GM23338 (cell line): ENCODE measurements around the gene PRPF18. TPM values are rescaled to one million over a fixed set of nuclear protein-coding genes. Genes with fewer than 3 reads are reported as not detected.

Source experiments
- ATAC-seq: fragments of 200-7000 bp; cut with Tn5 transposase; 3 replicates; pipeline ENCODE4 v1.9.1; 2020
- DNase-seq: peaks from one replicate; pipeline ENCODE4 v3.0.0-alpha.2; 2015; ENCODE audit warnings: low spot score
- H2AFZ ChIP-seq: fragments of 200-600 bp; sonication (generic); 2 replicates; pipeline ENCODE4 v1.8.0; 2016; ENCODE audit warnings: antibody characterized with exemption, mild to moderate bottlenecking, moderate library complexity
- H3F3A ChIP-seq: fragments of 200-600 bp; sonication (generic); replicated peaks from 2 replicates; pipeline ENCODE4 v1.8.0; 2017; ENCODE audit warnings: antibody characterized with exemption, mixed run types, low read depth
- H3K27ac ChIP-seq: fragments of 200-600 bp; sonication (generic); 2 replicates; pipeline ENCODE4 v1.6.1; 2016; ENCODE audit warnings: low read depth
- H3K27me3 ChIP-seq: fragments of 200-600 bp; sonication (generic); 2 replicates; pipeline ENCODE4 v1.8.0; 2016; ENCODE audit warnings: mild to moderate bottlenecking, mixed run types, moderate library complexity; ENCODE audit not compliant: insufficient read depth
- H3K36me3 ChIP-seq: fragments of 200-600 bp; sonication (generic); 2 replicates; pipeline ENCODE4 v1.8.0; 2016; ENCODE audit warnings: mild to moderate bottlenecking; ENCODE audit not compliant: insufficient read depth
- H3K4me1 ChIP-seq: fragments of 200-600 bp; sonication (generic); 2 replicates; pipeline ENCODE4 v1.8.0; 2016; ENCODE audit warnings: mild to moderate bottlenecking, moderate library complexity; ENCODE audit not compliant: insufficient read depth
- H3K4me2 ChIP-seq: fragments of 200-600 bp; sonication (generic); 2 replicates; pipeline ENCODE4 v1.7.1; 2017; ENCODE audit warnings: mixed run types
- H3K4me3 ChIP-seq: fragments of 200-600 bp; sonication (generic); 2 replicates; pipeline ENCODE4 v1.6.1; 2016; ENCODE audit warnings: mixed run types
- H3K79me2 ChIP-seq: fragments of 200-600 bp; sonication (generic); replicated peaks from 2 replicates; pipeline ENCODE4 v1.8.0; 2017; ENCODE audit warnings: mild to moderate bottlenecking; ENCODE audit not compliant: insufficient read depth
- H3K9me2 ChIP-seq: fragments of 200-600 bp; sonication (generic); 2 replicates; pipeline ENCODE4 v1.8.0; 2017; ENCODE audit not compliant: insufficient read depth
- H4K20me1 ChIP-seq: fragments of 200-600 bp; sonication (generic); replicated peaks from 2 replicates; pipeline ENCODE4 v1.8.0; 2017; ENCODE audit warnings: mild to moderate bottlenecking; ENCODE audit not compliant: insufficient read depth
- H3K27ac Mint-ChIP-seq: 2 replicates; pipeline ENCODE4 v1.8.0; 2020; ENCODE audit warnings: inconsistent platforms, mild to moderate bottlenecking, moderate library complexity, mixed read lengths
- H3K27me3 Mint-ChIP-seq: 3 replicates; pipeline ENCODE4 v1.8.0; 2022; ENCODE audit warnings: low read depth, mild to moderate bottlenecking, moderate library complexity, mixed read lengths, inconsistent platforms; ENCODE audit not compliant: insufficient read depth, poor library complexity
- H3K36me3 Mint-ChIP-seq: 3 replicates; pipeline ENCODE4 v1.8.0; 2021; ENCODE audit warnings: low read depth, mild to moderate bottlenecking, inconsistent platforms, moderate library complexity, mixed read lengths
- H3K4me1 Mint-ChIP-seq: 3 replicates; pipeline ENCODE4 v1.8.0; 2020; ENCODE audit warnings: mild to moderate bottlenecking, inconsistent platforms, mixed read lengths
- H3K4me3 Mint-ChIP-seq: 3 replicates; pipeline ENCODE4 v1.8.0; 2021; ENCODE audit warnings: moderate library complexity, mild to moderate bottlenecking, inconsistent platforms, mixed read lengths
- H3K9me3 Mint-ChIP-seq: 3 replicates; pipeline ENCODE4 v1.8.0; 2020; ENCODE audit warnings: moderate library complexity, mild to moderate bottlenecking, inconsistent platforms, mixed read lengths
- CREB1 ChIP-seq: fragments of 250-450 bp; sonication (Bioruptor Pico); IDR thresholded peaks from 2 replicates; pipeline ENCODE4 v1.5.0; 2020; ENCODE audit warnings: low read depth, mild to moderate bottlenecking, moderate library complexity
- EZH2 ChIP-seq: fragments of 200-600 bp; sonication (generic); IDR thresholded peaks from one replicate; pipeline ENCODE4 v1.8.0; 2017; ENCODE audit warnings: antibody characterized with exemption, mild to moderate bottlenecking, low read depth; ENCODE audit not compliant: unreplicated experiment
- EZH2phosphoT487 ChIP-seq: fragments of 200-600 bp; sonication (generic); IDR thresholded peaks from one replicate; pipeline ENCODE4 v1.8.1; 2018; ENCODE audit warnings: antibody characterized with exemption; ENCODE audit not compliant: unreplicated experiment
- JUNB ChIP-seq: IDR thresholded peaks from one replicate; pipeline ENCODE4 v1.6.1; 2016; ENCODE audit warnings: antibody characterized with exemption; ENCODE audit not compliant: unreplicated experiment
- NANOG ChIP-seq: IDR thresholded peaks from 2 replicates; pipeline ENCODE4 v1.6.1; 2016; ENCODE audit warnings: antibody characterized with exemption, borderline replicate concordance
- POLR2AphosphoS5 ChIP-seq: IDR thresholded peaks from 2 replicates; pipeline ENCODE4 v1.6.1; 2016; ENCODE audit warnings: antibody characterized with exemption, low read depth
- STAT1 ChIP-seq: IDR thresholded peaks from one replicate; pipeline ENCODE4 v1.6.1; 2016; ENCODE audit warnings: antibody characterized with exemption; ENCODE audit not compliant: unreplicated experiment
- ZNF114 ChIP-seq: fragments of 250-450 bp; sonication (Bioruptor Pico); IDR thresholded peaks from 2 replicates; pipeline ENCODE4 v1.5.0; 2020; ENCODE audit warnings: mild to moderate bottlenecking, moderate library complexity
- ZNF331 ChIP-seq: fragments of 250-450 bp; sonication (Bioruptor Pico); IDR thresholded peaks from 2 replicates; pipeline ENCODE4 v1.5.0; 2020; ENCODE audit warnings: low read depth, mild to moderate bottlenecking, moderate library complexity
- polyA plus RNA-seq: library from polyadenylated mRNA; unstranded; fragments of >200 nt; fragmentation: Nextera tagmentation; extraction: Ambion mirVana; gene quantifications from 2 replicates; pipeline ENCODE4 v1.2.1, GENCODE V29; 2016
- total RNA-seq: library from RNA; depleted of rRNA; stranded (reverse); fragments of >200 nt; shearing (Covaris generic); gene quantifications from 2 replicates; pipeline ENCODE4 v1.2.3, GENCODE V29; 2014
- TF ChIP-seq, protein P1 (sequence below): fragments of 250-450 bp; sonication (Bioruptor Pico); IDR thresholded peaks from 2 replicates; pipeline ENCODE4 v1.5.0; 2020; ENCODE audit warnings: mild to moderate bottlenecking, moderate library complexity
- TF ChIP-seq, protein P2 (sequence below): IDR thresholded peaks from 2 replicates; pipeline ENCODE4 v1.6.1; 2016; ENCODE audit warnings: antibody characterized with exemption
- TF ChIP-seq, protein P3 (sequence below), 2 experiments: fragments of 200-600 bp in 1 of 2; sonication (generic) in 1 of 2; conservative IDR thresholded peaks; 2 replicates each; pipeline versions ENCODE4 v1.5.1 to v1.6.1; 2016 to 2017; ENCODE audit warnings: antibody characterized with exemption in 2 of 2, low read depth in 2 of 2, mild to moderate bottlenecking in 2 of 2, moderate library complexity in 1 of 2
- TF ChIP-seq, protein P4 (sequence below): IDR thresholded peaks from one replicate; pipeline ENCODE4 v1.6.1; 2018; ENCODE audit warnings: antibody characterized with exemption; ENCODE audit not compliant: unreplicated experiment

The PRPF18 gene
- total and polyA plus RNA-seq, 2 experiments from 2014 or later: 15.1 to 17.2 TPM

DNA sequence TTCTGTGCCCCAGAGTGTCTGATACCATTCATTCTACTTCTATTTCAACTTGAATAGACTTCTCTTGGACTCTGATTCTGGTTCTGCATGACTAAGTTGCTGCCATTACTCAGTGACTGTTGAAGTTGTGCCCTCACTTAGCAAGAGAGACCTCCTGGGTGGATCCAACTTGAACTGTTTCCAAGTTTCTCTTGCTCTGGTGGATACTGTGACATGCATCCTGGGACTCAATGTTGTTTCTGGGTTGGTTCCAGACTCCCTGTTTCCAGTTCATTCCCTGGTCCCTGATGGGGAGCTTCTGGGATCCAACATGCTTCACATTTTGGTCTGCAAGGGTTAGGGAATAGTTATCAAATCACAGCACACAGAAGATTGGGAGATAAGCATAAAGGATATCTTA lies 26.2 kb upstream of the PRPF18 start:
- DNase-seq (no peak), ATAC-seq (no peak)
- H3K4me1 Mint-ChIP-seq: no peaks in the 10 kb centered on the region
- TF ChIP-seq ZNF114 (CRISPR knock-in tag): no peak
- TF ChIP-seq, protein P1, sequence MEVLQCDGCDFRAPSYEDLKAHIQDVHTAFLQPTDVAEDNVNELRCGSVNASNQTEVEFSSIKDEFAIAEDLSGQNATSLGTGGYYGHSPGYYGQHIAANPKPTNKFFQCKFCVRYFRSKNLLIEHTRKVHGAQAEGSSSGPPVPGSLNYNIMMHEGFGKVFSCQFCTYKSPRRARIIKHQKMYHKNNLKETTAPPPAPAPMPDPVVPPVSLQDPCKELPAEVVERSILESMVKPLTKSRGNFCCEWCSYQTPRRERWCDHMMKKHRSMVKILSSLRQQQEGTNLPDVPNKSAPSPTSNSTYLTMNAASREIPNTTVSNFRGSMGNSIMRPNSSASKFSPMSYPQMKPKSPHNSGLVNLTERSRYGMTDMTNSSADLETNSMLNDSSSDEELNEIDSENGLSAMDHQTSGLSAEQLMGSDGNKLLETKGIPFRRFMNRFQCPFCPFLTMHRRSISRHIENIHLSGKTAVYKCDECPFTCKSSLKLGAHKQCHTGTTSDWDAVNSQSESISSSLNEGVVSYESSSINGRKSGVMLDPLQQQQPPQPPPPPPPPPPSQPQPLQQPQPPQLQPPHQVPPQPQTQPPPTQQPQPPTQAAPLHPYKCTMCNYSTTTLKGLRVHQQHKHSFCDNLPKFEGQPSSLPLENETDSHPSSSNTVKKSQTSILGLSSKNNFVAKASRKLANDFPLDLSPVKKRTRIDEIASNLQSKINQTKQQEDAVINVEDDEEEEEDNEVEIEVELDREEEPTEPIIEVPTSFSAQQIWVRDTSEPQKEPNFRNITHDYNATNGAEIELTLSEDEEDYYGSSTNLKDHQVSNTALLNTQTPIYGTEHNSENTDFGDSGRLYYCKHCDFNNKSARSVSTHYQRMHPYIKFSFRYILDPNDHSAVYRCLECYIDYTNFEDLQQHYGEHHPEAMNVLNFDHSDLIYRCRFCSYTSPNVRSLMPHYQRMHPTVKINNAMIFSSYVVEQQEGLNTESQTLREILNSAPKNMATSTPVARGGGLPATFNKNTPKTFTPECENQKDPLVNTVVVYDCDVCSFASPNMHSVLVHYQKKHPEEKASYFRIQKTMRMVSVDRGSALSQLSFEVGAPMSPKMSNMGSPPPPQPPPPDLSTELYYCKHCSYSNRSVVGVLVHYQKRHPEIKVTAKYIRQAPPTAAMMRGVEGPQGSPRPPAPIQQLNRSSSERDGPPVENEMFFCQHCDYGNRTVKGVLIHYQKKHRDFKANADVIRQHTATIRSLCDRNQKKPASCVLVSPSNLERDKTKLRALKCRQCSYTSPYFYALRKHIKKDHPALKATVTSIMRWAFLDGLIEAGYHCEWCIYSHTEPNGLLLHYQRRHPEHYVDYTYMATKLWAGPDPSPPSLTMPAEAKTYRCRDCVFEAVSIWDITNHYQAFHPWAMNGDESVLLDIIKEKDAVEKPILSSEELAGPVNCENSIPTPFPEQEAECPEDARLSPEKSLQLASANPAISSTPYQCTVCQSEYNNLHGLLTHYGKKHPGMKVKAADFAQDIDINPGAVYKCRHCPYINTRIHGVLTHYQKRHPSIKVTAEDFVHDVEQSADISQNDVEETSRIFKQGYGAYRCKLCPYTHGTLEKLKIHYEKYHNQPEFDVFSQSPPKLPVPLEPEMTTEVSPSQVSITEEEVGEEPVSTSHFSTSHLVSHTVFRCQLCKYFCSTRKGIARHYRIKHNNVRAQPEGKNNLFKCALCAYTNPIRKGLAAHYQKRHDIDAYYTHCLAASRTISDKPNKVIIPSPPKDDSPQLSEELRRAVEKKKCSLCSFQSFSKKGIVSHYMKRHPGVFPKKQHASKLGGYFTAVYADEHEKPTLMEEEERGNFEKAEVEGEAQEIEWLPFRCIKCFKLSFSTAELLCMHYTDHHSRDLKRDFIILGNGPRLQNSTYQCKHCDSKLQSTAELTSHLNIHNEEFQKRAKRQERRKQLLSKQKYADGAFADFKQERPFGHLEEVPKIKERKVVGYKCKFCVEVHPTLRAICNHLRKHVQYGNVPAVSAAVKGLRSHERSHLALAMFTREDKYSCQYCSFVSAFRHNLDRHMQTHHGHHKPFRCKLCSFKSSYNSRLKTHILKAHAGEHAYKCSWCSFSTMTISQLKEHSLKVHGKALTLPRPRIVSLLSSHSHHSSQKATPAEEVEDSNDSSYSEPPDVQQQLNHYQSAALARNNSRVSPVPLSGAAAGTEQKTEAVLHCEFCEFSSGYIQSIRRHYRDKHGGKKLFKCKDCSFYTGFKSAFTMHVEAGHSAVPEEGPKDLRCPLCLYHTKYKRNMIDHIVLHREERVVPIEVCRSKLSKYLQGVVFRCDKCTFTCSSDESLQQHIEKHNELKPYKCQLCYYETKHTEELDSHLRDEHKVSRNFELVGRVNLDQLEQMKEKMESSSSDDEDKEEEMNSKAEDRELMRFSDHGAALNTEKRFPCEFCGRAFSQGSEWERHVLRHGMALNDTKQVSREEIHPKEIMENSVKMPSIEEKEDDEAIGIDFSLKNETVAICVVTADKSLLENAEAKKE (CRISPR knock-in tag): no peak
- TF ChIP-seq, protein P2, sequence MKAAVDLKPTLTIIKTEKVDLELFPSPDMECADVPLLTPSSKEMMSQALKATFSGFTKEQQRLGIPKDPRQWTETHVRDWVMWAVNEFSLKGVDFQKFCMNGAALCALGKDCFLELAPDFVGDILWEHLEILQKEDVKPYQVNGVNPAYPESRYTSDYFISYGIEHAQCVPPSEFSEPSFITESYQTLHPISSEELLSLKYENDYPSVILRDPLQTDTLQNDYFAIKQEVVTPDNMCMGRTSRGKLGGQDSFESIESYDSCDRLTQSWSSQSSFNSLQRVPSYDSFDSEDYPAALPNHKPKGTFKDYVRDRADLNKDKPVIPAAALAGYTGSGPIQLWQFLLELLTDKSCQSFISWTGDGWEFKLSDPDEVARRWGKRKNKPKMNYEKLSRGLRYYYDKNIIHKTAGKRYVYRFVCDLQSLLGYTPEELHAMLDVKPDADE: no peak
- TF ChIP-seq POLR2AphosphoS5: no peak
- TF ChIP-seq EZH2: no peak
- TF ChIP-seq ZNF331 (CRISPR knock-in tag): no peak
- no peak for TF ChIP-seq CREB1 (CRISPR knock-in tag)
- no peak for TF ChIP-seq NANOG
- TF ChIP-seq, protein P3, sequence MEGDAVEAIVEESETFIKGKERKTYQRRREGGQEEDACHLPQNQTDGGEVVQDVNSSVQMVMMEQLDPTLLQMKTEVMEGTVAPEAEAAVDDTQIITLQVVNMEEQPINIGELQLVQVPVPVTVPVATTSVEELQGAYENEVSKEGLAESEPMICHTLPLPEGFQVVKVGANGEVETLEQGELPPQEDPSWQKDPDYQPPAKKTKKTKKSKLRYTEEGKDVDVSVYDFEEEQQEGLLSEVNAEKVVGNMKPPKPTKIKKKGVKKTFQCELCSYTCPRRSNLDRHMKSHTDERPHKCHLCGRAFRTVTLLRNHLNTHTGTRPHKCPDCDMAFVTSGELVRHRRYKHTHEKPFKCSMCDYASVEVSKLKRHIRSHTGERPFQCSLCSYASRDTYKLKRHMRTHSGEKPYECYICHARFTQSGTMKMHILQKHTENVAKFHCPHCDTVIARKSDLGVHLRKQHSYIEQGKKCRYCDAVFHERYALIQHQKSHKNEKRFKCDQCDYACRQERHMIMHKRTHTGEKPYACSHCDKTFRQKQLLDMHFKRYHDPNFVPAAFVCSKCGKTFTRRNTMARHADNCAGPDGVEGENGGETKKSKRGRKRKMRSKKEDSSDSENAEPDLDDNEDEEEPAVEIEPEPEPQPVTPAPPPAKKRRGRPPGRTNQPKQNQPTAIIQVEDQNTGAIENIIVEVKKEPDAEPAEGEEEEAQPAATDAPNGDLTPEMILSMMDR (conservative IDR thresholded peaks at IDR 0.05; ENCODE audit: low read depth in 2 of 2): no peak
- no peak for TF ChIP-seq STAT1
- TF ChIP-seq, protein P4, sequence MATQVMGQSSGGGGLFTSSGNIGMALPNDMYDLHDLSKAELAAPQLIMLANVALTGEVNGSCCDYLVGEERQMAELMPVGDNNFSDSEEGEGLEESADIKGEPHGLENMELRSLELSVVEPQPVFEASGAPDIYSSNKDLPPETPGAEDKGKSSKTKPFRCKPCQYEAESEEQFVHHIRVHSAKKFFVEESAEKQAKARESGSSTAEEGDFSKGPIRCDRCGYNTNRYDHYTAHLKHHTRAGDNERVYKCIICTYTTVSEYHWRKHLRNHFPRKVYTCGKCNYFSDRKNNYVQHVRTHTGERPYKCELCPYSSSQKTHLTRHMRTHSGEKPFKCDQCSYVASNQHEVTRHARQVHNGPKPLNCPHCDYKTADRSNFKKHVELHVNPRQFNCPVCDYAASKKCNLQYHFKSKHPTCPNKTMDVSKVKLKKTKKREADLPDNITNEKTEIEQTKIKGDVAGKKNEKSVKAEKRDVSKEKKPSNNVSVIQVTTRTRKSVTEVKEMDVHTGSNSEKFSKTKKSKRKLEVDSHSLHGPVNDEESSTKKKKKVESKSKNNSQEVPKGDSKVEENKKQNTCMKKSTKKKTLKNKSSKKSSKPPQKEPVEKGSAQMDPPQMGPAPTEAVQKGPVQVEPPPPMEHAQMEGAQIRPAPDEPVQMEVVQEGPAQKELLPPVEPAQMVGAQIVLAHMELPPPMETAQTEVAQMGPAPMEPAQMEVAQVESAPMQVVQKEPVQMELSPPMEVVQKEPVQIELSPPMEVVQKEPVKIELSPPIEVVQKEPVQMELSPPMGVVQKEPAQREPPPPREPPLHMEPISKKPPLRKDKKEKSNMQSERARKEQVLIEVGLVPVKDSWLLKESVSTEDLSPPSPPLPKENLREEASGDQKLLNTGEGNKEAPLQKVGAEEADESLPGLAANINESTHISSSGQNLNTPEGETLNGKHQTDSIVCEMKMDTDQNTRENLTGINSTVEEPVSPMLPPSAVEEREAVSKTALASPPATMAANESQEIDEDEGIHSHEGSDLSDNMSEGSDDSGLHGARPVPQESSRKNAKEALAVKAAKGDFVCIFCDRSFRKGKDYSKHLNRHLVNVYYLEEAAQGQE: no peak
- TF ChIP-seq JUNB: no peak
- TF ChIP-seq EZH2phosphoT487: no peak
- Histone ChIP-seq H3K4me1 (no peaks in the 10 kb centered on the region), H2AFZ (0 out of 2 replicates have a peak overlapping the region, but pooled peaks have one; percentile 69), H3K27me3 (no peaks in the 10 kb centered on the region), H3K9me2 (no peaks in the 10 kb centered on the region), H3K4me2 (no peak overlapping the region), H3F3A (no peaks in the 10 kb centered on the region), H3K36me3 (no peaks in the 10 kb centered on the region), H3K4me3 (no peak overlapping the region), H4K20me1 (no peaks in the 10 kb centered on the region), H3K27ac (no peak overlapping the region), H3K79me2 (no peaks in the 10 kb centered on the region)
- peaks cover 13% of the 10 kb centered on the region; the same call in 2 of the 3 replicates for H3K36me3 Mint-ChIP-seq
- no peaks in the 10 kb centered on the region for H3K27me3 Mint-ChIP-seq
- H3K9me3 Mint-ChIP-seq: peaks cover 27% of the 10 kb centered on the region
- H3K27ac Mint-ChIP-seq: no peak overlapping the region
- H3K4me3 Mint-ChIP-seq: no peak overlapping the region
